GM18498 (cell line): Measurements from ENCODE around the gene TICRR.

Experiments
- ATAC-seq: cut with Tn5 transposase; IDR thresholded peaks from one replicate; pipeline ENCODE4 v1.9.1; 2021; ENCODE audit warnings: mild to moderate bottlenecking, moderate library complexity; ENCODE audit not compliant: unreplicated experiment

The TICRR gene

DNA sequence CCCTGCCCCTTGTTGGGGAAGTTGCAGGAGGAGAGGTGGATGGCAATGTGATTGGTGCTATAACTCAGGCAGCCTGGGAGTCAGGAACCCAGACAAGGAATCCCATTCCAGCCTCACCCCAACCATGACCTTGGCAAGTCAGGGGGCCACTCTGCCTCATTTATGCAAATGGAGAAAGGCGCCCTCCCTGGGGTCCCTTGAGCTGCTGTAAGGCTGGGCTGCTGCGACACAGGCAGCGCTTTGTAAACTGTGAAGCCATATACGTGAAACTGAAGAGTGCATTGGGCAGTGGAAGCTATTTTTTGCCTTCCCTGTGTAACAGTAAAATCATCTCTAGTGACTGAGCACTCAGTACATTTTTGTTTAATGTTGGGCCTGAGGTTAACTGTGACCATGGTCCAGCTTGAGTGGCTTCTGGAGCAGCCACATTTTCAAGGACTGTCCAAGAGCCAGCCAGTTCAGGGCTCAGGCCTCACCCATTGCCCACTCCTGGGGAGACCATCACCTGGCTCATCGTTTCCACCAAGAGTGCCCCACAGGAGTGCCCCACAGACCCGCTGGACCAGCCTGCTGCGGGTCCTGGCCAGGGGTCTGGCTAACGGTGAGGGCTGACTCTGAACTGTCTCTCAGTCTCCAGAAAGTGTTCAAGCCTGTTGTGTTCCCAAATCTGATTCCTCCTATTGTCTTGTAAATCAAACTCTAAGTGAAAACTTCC, 52.1 kb downstream of the TICRR start:
- no peak for ATAC-seq

- ATAC-seq: no peak
Measured at GRCh38 chr15:89628301-89628700, 53.0 kb downstream of the TICRR start.

GRCh38 chr15:89628806-89629715, 53.8 kb downstream of the TICRR start:
- ATAC-seq: no peak

GRCh38 chr15:89629829-89630228, 54.6 kb downstream of the TICRR start:
- ATAC-seq: no peak

DNA sequence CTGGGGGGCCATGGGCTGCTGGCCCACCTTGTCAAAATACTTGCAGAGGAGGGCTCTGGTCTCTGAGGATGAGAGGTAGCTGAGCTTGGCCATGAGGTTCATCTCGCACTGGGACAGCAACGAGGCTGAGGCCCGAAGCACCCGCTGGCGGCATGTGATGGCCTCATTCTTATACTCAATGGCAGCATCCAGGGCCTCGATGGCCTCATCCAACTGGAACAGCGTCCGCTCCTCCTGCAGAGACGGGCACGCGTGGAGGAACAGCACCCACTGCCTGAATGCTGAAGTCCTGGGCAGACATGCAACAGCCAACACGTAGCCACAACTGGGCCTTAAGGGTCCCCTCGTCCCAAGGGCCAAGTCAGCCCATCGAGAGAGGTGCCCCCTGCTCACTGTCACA, 55.0 kb downstream of the TICRR start:
- no peak for ATAC-seq

DNA sequence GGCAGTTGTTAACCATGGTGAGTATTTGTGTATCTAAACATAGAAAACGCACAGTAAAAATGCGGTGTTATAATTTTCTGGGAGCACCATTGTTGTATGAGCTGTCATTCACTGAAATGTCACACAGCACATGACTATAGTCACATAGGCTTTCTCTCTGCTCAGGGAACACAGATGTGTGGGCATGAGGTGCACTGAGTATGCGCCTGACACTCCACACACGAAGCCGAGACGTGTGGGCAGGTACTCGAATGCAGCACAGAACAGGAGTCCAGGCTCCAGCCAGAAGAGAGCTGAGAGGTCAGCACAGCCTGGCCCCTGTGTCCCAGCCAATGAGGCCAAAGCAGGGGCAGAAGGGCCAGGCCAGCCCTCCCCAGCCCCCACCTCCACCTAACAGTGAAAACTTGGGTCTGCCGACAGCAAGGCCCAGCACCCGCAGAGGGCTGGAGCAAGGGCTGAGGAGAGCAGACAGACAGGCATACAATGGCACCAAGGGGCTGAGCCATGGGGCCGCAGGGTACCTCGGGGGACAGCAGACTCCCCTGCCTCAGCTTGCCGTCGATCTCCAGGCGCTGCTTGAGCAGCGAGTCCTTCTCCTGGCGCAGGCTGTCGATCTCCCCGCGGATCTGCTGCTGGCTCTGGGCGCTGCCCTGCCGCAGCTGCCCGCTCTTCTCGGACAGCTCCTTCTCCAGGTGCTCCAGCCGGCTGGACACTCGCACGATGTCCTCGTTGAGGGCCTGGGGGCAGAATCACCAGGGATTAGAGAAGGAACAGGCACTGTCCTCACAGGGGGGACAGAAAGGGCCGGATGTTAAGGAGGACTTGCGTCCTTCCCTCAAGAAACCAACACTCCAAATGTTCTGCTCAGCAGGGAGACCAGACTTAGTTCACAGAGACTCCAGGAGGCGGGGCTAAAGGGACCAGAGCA, 56.0 kb downstream of the TICRR start:
- no peak for ATAC-seq

GRCh38 chr15:89631902-89632264, 56.6 kb downstream of the TICRR start:
- ATAC-seq: no peak

DNA sequence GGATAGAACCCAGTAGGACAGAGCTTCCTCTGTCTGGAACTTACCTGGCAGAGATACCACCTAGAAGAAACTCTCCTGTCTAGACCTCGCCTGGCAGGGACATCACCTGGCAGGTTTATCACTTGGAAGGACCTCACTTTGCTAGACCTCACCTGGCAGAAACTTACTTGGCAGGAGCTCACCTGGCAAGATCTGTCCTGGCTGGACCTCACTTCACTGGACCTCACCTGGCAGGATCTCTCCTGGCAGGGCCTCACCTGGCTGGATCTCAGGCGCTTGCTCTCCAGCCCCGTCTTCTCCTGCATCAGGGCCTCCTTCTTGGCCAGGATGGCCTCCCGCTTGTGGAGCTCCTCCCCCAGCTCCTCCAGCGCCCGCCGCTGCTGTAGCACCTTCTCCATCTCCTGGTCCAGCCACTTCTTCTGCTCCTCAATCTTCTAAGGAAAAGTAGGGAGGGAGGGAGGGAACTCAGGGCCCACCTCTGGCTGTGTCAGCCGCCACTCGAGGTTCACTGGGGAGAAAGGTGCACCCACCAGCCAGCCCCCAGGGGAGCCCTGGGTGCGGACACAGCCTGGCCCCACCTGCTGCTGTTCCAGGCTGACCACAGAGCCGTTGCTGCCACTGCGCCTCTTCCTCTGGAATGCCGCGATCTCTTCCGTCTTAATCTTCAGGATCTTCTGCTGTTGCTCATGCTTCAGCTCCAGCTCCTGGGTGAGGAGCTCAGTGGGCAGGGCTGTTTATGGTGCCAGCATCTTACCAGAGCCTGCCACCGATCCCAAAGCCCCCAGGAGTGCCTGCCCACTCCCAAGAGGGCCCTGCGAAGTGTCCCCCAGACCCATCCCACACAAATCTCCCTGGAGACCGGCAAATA, 57.5 kb downstream of the TICRR start:
- no peak for ATAC-seq

- ATAC-seq: no peak
Measured at GRCh38 chr15:89633585-89633984, 58.3 kb downstream of the TICRR start.

- ATAC-seq: no peak
Measured at GRCh38 chr15:89640245-89640644, 65.0 kb downstream of the TICRR start.

- no peak for ATAC-seq
Measured at GRCh38 chr15:89641053-89641452, 65.8 kb downstream of the TICRR start.

- ATAC-seq: no peak
Measured at GRCh38 chr15:89642106-89642505, 66.8 kb downstream of the TICRR start.

DNA sequence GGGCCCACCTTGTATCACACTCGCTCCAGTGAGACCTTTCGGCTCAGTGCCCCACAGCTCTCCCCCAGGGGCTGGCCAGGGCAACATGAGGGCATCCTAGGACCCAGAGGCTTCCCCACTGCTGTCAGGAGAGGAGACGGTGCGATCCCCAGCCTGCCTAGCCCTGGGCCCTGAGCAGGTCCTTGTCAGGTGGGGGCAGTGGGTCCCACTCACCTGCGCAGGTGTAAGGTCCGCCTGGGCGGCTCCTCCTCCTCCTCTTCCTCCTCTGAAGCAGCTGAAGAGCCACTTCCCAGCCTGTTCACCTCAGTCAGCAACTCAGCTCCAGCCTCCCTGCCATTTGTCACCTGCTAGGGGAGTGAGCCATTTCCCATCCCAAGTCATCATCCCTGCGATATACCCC, 70.4 kb downstream of the TICRR start:
- no peak for ATAC-seq

- no peak for ATAC-seq
Measured at GRCh38 chr15:89646416-89647141, 71.3 kb downstream of the TICRR start.

DNA sequence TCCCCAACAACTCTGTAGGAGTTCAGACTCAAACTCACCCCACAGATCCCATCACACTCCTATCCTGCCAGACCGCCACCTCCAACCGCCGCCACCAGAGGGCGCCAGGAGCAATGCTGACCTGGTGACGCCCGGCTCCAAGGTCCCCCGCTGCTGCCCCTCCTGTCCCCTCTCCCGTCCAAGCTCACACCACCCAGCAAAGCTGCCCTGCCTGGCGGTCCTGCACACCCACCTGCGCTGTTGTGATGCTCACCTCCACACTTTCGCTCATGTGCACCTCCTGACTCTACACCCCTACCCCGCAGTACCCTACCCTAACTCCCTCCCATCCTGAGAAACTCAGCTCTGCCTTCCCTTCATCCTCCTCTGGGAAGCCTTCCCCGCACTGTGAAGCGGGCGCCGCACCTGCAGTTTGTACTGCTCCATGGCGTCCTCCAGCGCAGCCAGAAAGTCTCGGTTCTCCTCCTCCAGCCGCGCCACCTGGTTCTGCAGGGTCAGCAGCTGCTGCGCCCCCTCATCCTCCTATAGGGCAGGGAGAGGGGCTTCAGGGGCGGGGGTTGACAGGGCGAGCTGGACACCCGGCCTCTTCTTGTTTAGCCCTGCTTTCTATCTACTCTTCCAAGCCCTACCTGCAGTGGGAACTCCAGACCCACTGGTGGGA, 72.1 kb downstream of the TICRR start:
- ATAC-seq: no peak

DNA sequence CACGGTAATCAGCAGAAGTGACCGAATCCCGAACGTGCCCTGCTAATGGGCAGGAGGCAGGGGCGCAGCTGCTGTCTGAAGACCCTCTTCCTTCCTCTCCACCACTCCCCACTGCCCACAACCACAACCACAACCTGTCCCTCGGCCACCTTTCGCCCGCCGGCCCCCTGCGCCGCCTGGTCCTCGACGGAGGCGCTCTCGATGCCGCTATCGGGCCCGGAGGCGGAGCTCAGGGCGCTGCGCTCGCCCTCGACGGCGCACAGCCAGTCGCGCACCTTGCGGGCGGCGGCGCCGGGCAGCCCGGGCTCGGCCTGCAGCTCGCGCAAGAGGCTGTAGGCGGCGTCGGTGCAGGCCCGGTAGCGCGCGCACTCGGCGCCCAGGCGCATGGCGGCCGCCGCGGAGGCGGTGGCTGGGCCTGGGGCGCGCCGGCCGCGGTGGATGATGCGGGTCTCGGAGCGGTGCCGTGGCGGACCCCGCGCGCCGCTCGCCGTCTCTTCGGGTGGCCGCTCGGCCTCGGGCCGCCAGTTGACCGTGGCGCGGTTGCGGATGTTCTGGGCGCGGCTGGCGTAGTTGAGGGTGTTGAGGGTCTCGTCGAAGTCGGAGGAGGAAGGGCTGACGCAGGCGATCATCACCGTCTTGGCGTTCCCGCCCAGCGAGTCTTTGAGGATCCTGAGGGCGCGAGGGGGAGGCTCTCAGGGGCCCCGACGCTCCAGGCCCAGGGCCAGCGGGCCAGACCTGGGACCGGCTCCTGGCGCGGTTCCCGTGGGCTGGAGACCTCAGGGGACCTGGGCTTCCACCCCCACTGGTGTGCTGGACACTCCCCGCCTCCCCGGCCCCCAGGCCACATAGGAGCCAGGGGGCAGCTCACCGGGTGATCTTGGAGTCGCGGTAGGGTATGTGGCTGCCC, 73.1 kb downstream of the TICRR start:
- no peak for ATAC-seq

GRCh38 chr15:89649013-89649625, 73.8 kb downstream of the TICRR start:
- no peak for ATAC-seq

DNA sequence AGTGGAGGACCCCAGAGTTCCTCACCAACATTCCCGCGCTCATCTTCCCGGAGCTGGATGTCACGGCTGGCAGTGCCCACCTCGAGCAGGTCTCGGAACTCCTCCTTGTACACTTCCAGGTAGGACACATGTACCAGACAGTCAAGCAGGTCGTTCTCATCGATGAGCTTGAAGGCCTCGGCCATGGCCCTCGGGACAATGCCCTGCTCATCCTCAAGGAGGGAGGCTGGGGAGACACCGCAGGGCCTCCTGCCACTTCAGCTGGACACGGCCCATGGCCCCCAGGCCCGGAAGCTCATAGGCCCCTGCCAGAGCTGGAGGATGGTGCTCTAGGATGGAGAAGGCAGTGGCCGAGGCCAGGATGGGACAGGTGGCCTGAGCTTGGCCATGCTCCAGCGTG, 74.4 kb downstream of the TICRR start:
- no peak for ATAC-seq
